HG03575 (cell line): ENCODE data around the gene ZBED1.

Experiments used
- ATAC-seq: cut with Tn5 transposase; IDR thresholded peaks from one replicate; pipeline ENCODE4 v1.9.1; 2021; ENCODE audit not compliant: unreplicated experiment, insufficient number of reproducible peaks, low FRiP score; ENCODE audit errors: extremely low read depth

The ZBED1 gene

DNA sequence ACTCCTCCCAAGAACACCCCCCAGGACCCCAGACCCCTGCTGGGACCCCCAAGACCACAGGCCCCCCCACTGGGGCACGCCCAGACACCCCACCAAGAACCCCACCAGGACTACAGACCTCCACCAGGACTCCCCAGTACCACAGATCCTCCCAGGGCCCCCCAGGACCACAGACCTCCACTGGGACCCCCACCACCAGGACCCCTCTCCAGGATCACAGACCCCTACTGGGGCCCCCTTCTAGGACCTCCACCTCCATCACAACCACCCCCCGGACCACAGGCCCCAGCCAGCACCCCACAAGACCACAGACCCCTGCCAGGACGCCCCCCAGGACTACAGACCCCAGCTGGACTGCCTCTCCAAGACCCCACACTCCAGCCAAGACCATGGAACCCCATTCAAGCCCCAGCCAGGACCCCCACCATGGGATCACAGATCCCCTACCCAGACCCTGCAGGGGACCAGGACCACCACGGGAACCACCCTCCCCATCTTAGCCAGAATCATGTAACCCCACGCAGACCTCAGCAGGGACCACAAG is 855 bp upstream of the ZBED1 start:
- no peak for ATAC-seq

DNA sequence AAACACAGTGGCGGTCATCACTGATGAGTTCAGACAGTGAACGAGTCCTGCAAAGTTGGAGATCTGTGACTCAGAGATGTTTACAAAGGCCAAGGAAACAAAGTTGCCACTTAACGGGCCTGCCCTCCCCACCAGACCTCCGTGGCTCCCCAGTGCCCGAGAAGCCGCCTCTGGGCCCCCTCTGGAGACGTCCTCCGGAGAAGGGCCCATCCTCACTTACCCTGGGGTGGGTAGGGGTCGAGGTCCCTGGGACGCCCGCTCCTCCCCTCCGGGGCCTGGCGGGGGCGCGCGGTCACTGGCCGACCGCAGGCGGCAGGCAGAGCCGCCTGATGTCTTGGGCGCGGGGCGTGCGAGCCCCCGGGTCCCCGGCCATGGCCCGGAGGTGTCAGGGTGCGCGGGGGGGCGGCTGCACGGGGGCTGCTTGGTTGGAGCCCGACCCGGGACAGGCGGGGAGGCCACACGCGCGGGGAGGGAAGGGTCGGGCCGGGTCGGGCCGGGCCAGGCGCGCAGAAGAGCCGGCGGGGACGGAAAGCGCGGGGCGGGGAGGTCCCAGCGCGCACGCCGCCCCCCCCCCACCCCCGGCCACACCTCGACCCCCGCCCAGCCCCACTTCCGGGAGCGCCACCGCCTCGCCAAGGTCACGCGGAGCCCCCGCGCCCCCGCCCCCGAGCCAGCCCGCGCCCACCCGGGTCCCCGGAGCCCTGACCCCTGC is 529 bp downstream of the ZBED1 start:
- ATAC-seq: no peak

DNA sequence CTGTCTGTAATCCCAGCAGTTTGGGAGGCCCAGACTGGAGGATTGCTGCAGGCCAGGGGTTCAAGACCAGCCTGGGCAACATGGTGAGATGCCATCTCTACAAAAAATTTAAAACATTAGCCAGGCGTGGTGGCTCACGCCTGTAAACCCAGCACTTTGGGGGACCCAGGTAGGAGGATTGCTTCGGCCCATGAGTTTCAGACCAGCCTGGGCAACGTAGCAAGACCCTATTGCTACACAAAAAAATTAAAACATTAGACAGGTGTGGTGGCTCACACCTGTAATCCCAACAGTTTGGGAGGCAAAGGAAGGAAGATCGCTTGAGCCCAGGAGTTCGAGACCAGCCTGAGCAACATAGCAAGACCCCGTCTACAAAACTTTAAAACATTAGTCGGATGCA is 1.3 kb downstream of the ZBED1 start:
- no peak for ATAC-seq

DNA sequence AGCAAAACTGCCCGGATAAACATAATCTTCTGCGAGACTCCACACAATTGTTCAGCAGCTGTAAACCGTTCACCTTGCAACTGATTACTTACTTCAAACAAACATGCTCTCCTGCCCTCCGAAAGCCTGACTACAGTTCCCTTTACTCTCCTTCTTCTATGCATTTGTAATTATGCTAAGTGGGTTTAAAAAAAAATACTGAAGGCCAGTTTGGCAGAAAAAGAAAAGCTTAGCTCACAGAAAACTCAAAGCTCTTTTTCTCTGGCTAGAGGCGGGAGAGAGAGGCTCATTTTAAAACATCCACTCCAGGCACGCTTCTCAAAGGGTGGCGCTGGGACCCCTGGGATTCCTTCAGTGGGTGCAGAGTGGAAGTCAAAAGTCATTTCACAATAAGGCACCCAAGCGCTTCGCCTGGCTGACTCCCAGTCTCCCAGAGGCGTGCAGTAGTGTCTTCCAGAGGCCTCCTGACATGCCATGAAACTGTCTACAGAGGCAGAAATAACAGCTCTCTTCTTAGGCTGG is 1.9 kb downstream of the ZBED1 start:
- ATAC-seq: no peak

DNA sequence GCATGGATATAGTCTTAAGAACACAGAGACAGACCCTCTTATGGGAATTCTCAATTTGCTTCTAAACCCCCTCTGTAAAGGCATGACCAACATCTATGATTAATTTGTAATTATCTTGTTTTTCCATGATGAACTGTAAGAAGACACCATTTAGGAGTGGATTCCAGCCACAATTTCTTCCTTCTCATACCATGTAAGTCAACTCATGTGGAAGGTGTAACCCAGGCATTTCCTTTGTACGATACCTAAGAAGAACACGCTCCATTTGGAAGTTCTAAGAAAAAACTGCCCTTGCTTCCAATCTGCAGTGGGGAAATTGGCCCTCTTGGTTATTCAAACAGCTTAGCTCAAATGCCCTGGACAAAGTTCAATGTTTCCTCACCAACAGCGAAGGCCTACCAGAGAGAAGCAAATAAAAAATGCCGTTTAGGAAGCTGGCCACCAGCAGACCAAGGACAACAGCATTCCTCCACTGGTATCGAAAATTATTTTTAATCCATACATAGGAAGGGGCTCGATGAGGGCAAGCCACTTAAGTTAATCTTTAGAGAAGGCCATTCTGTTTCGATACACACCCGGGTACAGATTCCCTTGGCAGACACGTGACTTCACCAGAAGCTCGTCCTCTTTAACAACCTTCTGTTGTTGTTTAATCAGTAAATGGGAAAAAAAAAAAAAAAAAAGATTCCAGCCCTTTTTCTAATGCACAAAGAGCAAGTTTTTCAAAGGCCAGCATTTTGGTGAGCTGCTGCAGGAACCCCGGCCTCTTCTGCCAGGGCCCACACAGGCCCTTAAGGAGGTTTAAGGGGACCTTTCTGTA is 2.6 kb downstream of the ZBED1 start:
- ATAC-seq: no peak

DNA sequence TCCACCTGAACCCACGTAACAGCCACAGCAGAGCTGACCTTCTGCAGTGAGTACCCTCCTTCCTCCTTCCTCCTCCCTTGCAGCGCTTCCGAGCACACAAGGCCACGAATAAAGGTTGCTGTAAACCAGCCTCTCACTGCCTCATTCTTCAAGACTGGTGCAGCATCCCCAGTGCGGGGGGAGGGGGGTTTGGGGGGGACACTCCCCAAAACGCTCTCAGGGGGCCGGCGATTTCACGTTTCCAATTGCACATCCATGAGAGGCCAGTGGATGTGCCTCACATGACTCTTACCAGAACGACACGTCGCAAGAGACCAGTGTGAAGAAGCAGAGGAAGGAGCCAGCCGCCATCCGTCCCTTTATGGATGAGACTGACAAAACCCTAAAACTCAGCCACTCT is 5.2 kb downstream of the ZBED1 start:
- ATAC-seq: no peak

DNA sequence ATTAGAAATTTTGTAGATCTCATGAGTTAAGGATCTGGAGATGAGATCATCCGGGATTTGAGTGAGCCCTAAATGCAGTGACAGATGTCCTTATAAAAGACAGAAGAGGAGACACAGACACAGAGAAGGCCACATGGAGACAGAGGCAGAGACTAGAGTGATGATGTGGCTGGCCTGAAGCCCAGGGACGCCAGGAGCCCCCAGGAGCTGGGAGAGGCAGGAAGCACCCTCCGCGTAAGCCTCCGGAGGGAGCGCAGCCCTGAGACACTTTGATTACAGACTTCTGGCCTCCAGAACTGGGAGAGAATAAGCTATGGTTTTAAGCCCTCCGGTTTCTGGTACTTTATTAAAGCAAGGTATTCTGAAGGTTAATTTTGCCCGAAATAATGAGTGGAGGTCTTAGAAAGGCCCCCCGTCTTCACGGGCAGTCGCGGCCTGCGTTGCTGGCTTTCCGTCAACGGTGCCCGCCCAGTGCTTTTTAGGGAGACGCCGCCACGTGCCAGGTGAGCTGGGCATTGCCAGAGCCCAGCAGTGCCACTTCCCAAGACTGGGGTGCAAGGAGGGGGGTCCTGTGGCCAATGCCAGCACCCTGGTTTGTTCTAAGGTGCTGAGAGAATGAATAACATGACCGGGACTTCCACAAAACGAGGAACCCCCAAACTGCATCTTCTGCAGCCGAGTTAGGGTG is 8.1 kb downstream of the ZBED1 start:
- no peak for ATAC-seq

DNA sequence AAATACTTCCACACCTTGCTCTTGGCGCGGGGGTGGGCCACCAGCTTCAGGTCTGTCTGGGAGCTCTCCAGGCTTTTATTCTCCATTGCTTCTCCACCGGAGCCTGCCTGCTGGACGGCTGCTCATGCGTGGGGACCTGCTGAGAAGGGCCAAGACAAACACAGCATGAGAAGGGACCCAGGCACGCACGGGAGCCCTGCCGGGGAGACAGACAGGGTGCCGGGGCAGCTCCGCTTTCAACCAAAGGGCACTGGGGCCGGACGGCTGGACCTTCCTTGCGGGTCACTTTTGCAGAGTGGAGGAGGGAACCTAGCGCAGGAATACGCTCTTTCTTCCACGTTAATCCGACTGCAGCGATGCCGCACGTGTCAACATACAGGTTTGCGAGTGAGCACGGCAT is 10.1 kb downstream of the ZBED1 start:
- no peak for ATAC-seq

DNA sequence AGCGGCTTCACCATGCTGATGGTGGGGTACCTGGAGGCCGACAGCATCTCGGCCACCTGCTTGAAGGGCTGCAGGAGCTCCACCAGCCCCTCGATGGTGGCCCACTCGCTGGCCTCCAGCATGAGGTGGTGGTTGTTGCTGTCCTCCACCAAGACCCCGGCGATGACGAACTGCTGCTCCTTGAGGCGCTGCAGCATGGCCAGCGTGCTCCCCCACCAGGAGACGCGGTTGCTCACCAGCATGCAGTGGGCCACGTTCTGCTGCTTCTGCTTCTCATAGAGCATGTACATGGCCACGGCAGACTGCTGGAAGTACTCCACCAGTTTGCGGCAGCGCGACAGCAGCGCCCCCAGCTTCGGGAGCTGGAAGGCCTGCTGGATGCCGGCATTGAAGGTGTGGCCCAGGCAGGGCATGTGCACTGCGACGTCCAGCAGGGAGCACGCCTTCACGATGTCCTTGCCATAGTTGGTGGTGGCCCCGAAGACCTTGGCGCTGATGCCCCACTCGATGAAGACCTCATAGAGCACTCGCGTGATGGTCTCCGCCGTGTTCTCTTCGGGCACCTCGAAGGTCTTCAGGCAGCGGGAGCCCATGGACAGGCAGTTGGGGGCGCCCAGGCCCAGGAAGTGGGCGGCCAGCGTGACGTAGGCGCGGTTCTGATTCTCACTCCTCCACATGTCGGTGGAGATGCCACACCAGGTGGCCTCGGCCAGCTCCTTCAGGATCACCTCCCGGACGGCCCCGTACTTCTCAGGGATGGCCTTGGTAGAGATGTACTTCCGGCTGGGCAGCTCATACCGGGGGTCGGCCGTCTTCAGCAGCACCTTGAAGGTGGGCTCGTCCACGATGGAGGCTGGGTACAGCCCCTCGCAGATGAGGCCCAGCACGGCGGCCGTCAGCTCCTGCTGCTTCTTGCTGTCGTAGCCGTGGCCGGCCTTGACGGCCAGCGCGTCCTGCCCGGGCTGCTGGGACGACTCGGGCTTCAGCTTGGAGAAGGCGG is 11.0 kb downstream of the ZBED1 start:
- no peak for ATAC-seq

DNA sequence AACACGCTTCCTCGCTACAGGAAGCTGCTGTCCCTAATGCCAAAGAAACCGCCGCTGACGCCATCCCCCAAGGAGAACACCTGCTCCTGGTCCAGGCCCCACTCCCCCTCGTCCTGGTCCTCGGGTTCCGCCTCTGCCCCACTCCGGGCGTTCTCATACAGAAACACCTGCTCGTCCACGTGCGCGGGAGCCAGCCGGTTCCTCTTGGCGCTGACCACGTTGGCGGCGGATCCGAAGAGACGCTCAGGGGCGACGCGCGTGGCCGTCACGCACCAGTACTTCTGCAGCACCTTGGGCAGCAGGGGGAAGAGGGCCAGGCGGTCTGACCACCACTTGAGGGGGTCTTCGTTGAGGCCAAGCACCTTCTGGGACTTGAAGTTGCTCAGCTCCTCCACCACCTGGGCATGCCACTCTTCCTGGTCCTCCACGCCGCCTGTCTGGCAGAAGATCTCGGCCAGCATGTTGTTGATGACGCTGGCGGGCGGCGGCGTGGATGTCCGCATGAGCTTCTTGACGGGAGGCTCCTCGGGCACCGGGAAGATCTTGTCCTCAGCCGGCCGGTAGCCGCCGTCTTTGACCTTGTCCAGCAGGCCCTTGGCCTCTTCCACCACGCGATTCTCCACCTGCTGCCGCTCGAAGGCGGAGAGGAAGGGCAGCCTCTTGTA is 12.0 kb downstream of the ZBED1 start:
- no peak for ATAC-seq

DNA sequence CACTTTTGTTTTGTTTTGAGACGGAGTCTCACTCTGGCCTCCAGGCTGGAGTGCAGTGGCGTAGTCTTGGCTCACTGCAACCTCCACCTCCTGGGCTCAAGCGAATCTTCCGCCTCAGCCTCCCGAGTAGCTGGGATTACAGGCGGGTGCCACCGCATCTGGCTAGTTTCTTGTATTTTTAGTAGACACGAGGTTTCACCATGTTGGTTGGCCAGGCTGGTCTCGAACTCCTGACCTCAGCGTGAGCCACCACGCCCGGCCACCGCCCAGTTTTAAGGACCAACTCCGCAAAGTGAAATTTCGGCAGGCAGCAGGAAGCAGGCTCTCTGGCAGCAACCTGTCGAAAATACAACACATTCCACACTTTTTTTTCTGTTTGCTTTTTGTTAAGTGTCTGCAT is 13.4 kb downstream of the ZBED1 start:
- no peak for ATAC-seq

DNA sequence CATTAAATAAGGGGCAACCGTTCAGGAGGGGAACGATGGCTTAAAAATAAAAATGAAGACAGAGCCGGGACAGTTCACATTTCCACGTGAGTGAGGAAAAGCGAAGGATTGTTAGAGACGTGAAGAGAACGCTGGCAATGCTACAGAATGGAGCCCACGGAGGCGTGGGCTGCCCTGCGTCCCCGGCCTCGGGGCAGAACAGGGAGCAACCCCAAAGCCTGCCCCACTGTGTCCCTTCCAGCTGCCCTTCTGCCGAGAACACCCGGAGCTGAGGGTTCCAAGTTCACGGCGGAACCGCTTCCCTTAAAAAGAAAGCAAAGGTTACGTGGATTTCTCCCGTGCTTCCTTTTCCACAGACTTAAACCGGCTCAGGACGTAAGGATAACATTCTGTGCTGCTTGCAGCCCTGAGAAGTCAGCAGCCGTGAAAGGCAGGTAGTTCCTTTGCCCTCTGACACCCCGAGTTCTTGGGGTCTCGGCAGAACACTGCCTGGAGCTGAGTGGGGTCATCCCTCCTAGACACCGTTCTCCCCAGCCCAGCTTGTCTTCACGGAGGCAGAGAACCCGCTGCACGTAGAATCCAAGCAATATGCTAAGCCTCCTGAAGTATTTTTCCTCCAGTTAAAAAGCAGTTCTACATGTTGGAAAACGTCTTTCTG is 14.2 kb downstream of the ZBED1 start:
- no peak for ATAC-seq

DNA sequence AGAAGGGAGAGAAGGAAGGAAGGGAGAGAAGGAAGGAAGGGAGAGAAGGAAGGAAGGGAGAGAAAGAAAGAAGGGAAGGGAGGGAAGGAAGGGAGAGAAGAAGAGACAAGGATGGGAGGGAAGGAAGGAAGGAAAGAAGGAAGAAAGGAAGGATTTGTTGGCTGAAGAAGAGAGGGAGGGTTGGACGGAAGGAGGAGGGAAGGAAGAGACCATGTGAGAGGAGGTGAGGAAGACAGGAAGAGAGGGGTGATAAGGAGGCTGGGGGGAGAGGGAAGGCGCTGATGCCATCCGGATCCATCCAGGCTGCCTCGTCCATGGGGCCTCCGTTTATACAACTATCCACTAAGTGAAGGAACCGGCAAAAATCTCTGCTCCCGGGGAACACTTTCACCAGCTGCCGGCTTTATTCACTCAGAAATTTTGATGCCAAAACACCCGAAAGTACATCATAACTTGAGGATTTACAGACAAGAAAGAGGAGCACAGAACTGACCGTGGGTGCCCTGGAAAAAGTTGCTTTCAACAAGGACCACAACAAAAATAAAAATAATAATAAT is 14.9 kb downstream of the ZBED1 start:
- no peak for ATAC-seq

DNA sequence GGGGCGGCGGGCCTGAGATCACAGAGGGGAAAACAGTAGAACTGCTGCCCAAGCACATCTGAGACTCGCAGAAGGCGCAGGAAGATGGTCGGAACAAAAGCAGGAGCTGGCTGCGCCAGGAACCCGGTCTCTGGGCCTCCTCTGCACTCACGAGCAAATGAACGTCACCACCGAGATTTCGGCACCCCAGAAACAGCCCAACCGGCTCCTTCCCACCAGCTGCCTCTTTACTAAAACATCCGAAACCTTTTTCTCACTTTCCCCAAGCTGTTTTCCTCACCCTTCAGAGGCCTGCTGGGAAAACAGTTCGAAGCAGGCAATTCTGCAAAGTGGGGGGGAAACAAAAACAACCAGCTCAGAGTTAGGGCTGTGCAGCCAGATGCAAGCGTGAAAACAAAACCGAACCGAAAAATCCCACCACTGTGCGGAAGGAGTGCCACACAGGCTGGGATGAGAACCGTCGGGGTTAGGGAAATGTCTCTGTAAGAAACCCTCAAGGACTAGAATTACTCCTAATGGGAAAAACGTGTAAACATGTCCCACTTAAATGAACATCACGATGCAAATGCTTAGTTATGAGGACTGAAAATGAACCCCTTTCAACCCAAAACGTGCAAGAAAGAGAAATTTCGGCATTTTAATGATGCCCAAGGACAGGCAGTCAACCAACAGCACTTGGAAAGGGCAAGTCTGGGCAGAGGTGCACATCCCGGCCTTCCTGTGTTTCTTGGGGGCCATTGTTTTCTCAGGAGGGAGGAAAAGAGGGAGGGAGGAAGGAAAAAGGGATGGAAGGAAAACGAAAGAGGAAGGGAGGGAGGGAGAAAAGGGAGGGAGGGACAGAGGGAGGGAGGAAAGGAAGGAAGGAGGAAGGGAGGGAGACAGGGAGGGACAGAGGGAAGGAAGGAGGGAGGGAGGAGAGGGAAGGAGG is 15.8 kb downstream of the ZBED1 start:
- ATAC-seq: no peak

DNA sequence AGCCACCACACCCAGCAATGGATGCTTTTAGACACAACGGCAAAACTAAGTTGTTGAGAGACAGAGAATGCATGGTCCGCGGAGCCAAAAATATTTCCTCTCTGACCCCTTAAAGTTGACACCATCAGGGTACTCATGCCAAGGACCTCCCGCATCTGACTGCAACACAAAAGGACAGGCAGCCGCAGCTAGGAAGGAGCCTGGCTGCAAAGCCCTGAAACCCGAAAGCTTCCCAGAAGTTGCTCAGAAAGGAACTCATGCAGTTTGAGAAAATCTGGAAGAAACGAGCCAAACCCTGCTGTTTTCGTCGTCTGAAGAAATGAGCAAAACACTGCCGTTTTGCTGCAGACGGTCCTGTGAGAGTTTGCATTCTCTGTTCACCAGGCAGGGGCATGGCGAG is 16.5 kb downstream of the ZBED1 start:
- ATAC-seq: no peak

DNA sequence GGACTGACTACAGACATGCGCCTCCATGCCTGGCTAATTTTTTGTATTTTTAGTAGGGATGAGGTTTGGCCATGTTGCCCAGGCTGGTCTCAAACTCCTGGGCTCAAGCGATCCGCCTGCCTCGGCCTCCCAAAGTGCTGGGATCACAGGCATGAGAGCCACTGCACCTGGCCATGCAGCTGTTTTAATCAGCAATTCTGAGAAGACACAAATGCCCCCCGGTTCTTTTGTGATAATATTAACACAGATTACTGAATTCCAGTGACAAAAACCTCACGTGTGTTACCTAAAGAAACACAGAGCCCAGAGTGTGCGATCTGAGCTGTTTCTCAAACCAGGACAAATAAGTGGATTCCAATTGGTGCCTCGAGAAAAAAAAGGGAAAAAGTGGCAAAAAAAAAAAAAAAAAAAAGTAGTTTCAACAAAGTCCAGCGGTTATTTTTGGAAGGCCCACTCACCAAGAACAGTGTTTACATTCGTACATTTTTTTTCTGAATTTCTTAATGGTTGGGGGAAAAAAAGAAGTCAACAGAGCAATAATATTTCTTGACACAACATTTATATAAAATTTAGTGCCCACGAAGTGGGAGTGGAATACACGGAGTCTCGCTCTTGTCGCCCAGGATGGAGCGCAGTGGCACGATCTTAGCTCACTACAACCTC is 17.2 kb downstream of the ZBED1 start:
- no peak for ATAC-seq
